ENCODE measurements around the gene NRXN3. TPM values are rescaled to one million over a fixed set of nuclear protein-coding genes. Genes with fewer than 3 reads are reported as not detected.

NRXN3 gene
- total and polyA plus RNA-seq, 2 experiments from 2014 or later, result 1.0 to 1.8 TPM

- Histone ChIP-seq H3F3A (replicated peaks; ENCODE audit: low read depth) (no peaks in the 10 kb centered on the region), H3K4me3 (no peak overlapping the region), H2AFZ (no peak overlapping the region), H3K4me2 (no peak overlapping the region), H3K27me3 (ENCODE audit: insufficient read depth) (no peaks in the 10 kb centered on the region), H3K36me3 (ENCODE audit: insufficient read depth) (no peaks in the 10 kb centered on the region), H3K4me1 (ENCODE audit: insufficient read depth) (no peaks in the 10 kb centered on the region), H4K20me1 (replicated peaks; ENCODE audit: insufficient read depth) (no peaks in the 10 kb centered on the region), H3K79me2 (replicated peaks; ENCODE audit: insufficient read depth) (no peaks in the 10 kb centered on the region), H3K9me2 (ENCODE audit: insufficient read depth) (no peaks in the 10 kb centered on the region), H3K27ac (ENCODE audit: low read depth) (no peak overlapping the region)
- no peak for ATAC-seq
- Mint-ChIP-seq H3K27me3 (ENCODE audit: insufficient read depth, low read depth, poor library complexity) (peaks cover 4% of the 10 kb centered on the region), H3K4me3 (no peak overlapping the region), H3K4me1 (peaks cover 14% of the 10 kb centered on the region), H3K36me3 (ENCODE audit: low read depth) (no peaks in the 10 kb centered on the region), H3K27ac (no peak overlapping the region), H3K9me3 (no peaks in the 10 kb centered on the region)
- no peak for DNase-seq (ENCODE audit: low spot score)
- TF ChIP-seq STAT1 (IDR thresholded peaks at IDR 0.05; ENCODE audit: unreplicated experiment) (no peak), CREB1 (CRISPR knock-in tag; IDR thresholded peaks at IDR 0.05; ENCODE audit: low read depth) (no peak), EZH2phosphoT487 (IDR thresholded peaks at IDR 0.05; ENCODE audit: unreplicated experiment) (no peak), ZNF331 (CRISPR knock-in tag; IDR thresholded peaks at IDR 0.05; ENCODE audit: low read depth) (no peak), POLR2AphosphoS5 (IDR thresholded peaks at IDR 0.05; ENCODE audit: low read depth) (no peak), NANOG (IDR thresholded peaks at IDR 0.05; ENCODE audit: borderline replicate concordance) (no peak), JUNB (IDR thresholded peaks at IDR 0.05; ENCODE audit: unreplicated experiment) (no peak), ZNF114 (CRISPR knock-in tag; IDR thresholded peaks at IDR 0.05) (no peak), REST (IDR thresholded peaks at IDR 0.05; ENCODE audit: unreplicated experiment) (no peak), CTCF (conservative IDR thresholded peaks at IDR 0.05; ENCODE audit: low read depth in 2 of 2) (no peak), ZNF462 (CRISPR knock-in tag; IDR thresholded peaks at IDR 0.05) (no peak), EZH2 (IDR thresholded peaks at IDR 0.05; ENCODE audit: low read depth, unreplicated experiment) (no peak), ETS1 (IDR thresholded peaks at IDR 0.05) (no peak)
Measured at GRCh38 chr14:79583738-79584408, 1413.7 kb downstream of the NRXN3 start.

Data from GM23338 (cell line).